TTC549 (cell line): ENCODE results near the gene COPB1.

Experiments
- FAIRE-seq: peaks from 2 replicates; lab custom pipeline; 2012; peaks lifted over from hg19 to GRCh38; lab: Jason Lieb, UNC

The COPB1 gene

GRCh38 chr11:14435717-14436512 lies 63.7 kb downstream of the COPB1 start:
- no peak for FAIRE-seq

GRCh38 chr11:14425621-14426020 lies 74.0 kb downstream of the COPB1 start:
- no peak for FAIRE-seq

- FAIRE-seq: no peak
Measured at GRCh38 chr11:14424096-14424495, 75.5 kb downstream of the COPB1 start.

- FAIRE-seq: no peak
Measured at GRCh38 chr11:14423633-14424032, 76.0 kb downstream of the COPB1 start.

GRCh38 chr11:14422814-14423182 lies 76.8 kb downstream of the COPB1 start:
- FAIRE-seq: no peak

- FAIRE-seq: peak; percentile 19
Measured at GRCh38 chr11:14422052-14422813, 77.4 kb downstream of the COPB1 start.

- no peak for FAIRE-seq
Measured at GRCh38 chr11:14420223-14420622, 79.4 kb downstream of the COPB1 start.

- no peak for FAIRE-seq
Measured at GRCh38 chr11:14418801-14419417, 80.7 kb downstream of the COPB1 start.

GRCh38 chr11:14417617-14418374 lies 81.8 kb downstream of the COPB1 start:
- FAIRE-seq: no peak

GRCh38 chr11:14417186-14417585 lies 82.4 kb downstream of the COPB1 start:
- no peak for FAIRE-seq

GRCh38 chr11:14414470-14415461 lies 84.8 kb downstream of the COPB1 start:
- FAIRE-seq: no peak

GRCh38 chr11:14413307-14414069 lies 86.1 kb downstream of the COPB1 start:
- no peak for FAIRE-seq

- no peak for FAIRE-seq
Measured at GRCh38 chr11:14411818-14412217, 87.8 kb downstream of the COPB1 start.

- no peak for FAIRE-seq
Measured at GRCh38 chr11:14409891-14410290, 89.7 kb downstream of the COPB1 start.

GRCh38 chr11:14408612-14409011 lies 91.0 kb downstream of the COPB1 start:
- no peak for FAIRE-seq
